Ovary (tissue), 9 donors: ENCODE data around the gene DNAAF5. TPM values are rescaled to one million over a fixed set of nuclear protein-coding genes. Genes with fewer than 3 reads are reported as not detected.

Source experiments
- DNase-seq, 5 donors: peaks; one replicate each; pipeline ENCODE4 v3.0.0-alpha.2; 2019 to 2020
- H3K27ac ChIP-seq, 2 donors: fragments of 200-600 bp; one replicate each; pipeline versions ENCODE4 v1.5.1 to v1.8.0; 2019 to 2022
- H3K27me3 ChIP-seq: fragments of 200-600 bp; one replicate; pipeline ENCODE4 v1.8.0; 2022
- H3K36me3 ChIP-seq: fragments of 200-600 bp; sonication (generic); one replicate; pipeline ENCODE4 v1.5.1; 2019
- H3K4me1 ChIP-seq: one replicate; pipeline ENCODE4 v1.8.1; 2013; ENCODE audit warnings: mild to moderate bottlenecking, moderate library complexity; ENCODE audit not compliant: insufficient read depth
- H3K4me3 ChIP-seq: fragments of 200-600 bp; sonication (generic); one replicate; pipeline ENCODE4 v1.5.1; 2017
- H3K9me3 ChIP-seq, 2 donors: fragments of 200-600 bp in 1 of 2; sonication (generic) in 1 of 2; one replicate each; pipeline versions ENCODE4 v1.5.1 to v1.8.1; 2013 to 2019; ENCODE audit warnings: mild to moderate bottlenecking in 1 of 2, moderate library complexity in 1 of 2
- EP300 ChIP-seq: sonication (generic); formaldehyde crosslinking; IDR thresholded peaks from one replicate; pipeline ENCODE4 v1.6.1; 2017; ENCODE audit warnings: antibody characterized with exemption
- POLR2A ChIP-seq: fragments of 450-650 bp; IDR thresholded peaks from one replicate; pipeline ENCODE4 v1.6.1; 2017; ENCODE audit warnings: antibody characterized with exemption, mild to moderate bottlenecking, moderate library complexity
- WGBS, 3 donors: extraction: QIAGEN DNeasy Blood & Tissue Kit in 1 of 3; methylation state at CpG; one replicate each; pipeline versions ENCODE4 v1.1.5 to v1.1.7; 2013 to 2017; 5-methylcytosine and 5-hydroxymethylcytosine counted together
- intact Hi-C, 4 donors: fragments of 100-400 bp; cut with DNase I; formaldehyde crosslinking; loops; one replicate each; pipeline versions ENCODE4 v1.11.0 to v1.15.1; 2022 to 2023
- polyA plus RNA-seq, 2 donors: library from polyadenylated mRNA; stranded (reverse); fragments of 200-250 nt in 1 of 2; fragments of 350-450 nt in 1 of 2; fragmentation: Illumina TruSeq in 1 of 2; extraction: RNeasy Lipid Tissue Mini Kit (QIAGEN cat#74804) in 1 of 2; gene quantifications; one replicate each; pipeline ENCODE4 v1.2.3, GENCODE V29; 2013 to 2014
- total RNA-seq, 7 donors: library from RNA; depleted of rRNA in 2 of 7; stranded (reverse); fragments of >200 nt in 2 of 7; fragmentation: NEBNext Ultra II Directional in 3 of 7; extraction: Animal tissue kit (Norgen Biotek cat#: 25700) in 3 of 7; gene quantifications; one replicate each; pipeline versions ENCODE4 v1.1.0 to v1.2.4, GENCODE V29; 2016 to 2023
- TF ChIP-seq, protein P1 (sequence below), 3 donors: fragments of 450-650 bp in 2 of 3; fragments of 200-600 bp in 1 of 3; IDR thresholded peaks; one replicate each; pipeline versions ENCODE4 v1.5.1 to v1.8.0; 2016 to 2022; ENCODE audit warnings: antibody characterized with exemption in 3 of 3, mild to moderate bottlenecking in 1 of 3
- donor health status: DM: no; HTN: no; CAD: no; lungs with moderate emphysema.
- donor health status: DM: no; HTN: no; CAD: no.
- donor health status: Bipolar disorder and iron deficiency.
- donor health status: DM: yes; HTN: yes; CAD: no.
- donor health status: DM: no; HTN: no; CAD: no.
- donor health status: DM: yes; HTN: yes; CAD: no.

Gene DNAAF5
- total and polyA plus RNA-seq, 9 donors = 12.9 to 41.0 (median 21.3) TPM

DNA sequence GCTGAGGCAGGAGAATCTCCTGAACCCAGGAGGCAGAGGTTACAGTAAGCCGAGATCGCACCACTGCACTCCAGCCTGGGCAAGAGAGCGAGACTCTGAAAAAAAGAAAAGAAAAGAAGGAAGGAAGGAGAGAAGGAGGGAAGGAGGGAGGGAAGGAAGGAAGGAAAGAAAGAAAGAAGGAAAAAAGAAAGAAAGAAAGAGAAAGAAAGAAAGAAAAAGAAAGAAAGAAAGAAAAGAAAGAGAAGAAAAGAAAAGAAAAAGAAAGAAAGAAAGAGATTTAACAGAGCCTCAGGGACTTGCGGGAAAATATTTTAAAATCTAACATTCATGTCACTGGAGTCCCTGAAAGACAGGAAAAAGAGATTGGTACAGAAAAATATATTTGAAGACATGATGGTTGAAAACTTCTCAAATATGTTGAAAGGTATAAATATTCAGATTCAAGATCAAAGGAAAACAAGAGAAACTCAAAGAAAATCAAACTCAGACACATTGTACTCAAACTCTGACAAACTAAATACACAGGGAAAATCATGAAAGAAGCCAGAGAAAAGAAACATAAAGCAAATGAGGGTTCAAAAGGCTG is 25.3 kb upstream of the DNAAF5 start:
- H3K4me1 ChIP-seq = peaks cover 14% of the 10 kb centered on the region
- no peak overlapping the region for H3K4me3 ChIP-seq
- H3K27ac ChIP-seq = no peak overlapping the region
- TF ChIP-seq EP300 (no peak), POLR2A (no peak)
- TF ChIP-seq, protein P1, sequence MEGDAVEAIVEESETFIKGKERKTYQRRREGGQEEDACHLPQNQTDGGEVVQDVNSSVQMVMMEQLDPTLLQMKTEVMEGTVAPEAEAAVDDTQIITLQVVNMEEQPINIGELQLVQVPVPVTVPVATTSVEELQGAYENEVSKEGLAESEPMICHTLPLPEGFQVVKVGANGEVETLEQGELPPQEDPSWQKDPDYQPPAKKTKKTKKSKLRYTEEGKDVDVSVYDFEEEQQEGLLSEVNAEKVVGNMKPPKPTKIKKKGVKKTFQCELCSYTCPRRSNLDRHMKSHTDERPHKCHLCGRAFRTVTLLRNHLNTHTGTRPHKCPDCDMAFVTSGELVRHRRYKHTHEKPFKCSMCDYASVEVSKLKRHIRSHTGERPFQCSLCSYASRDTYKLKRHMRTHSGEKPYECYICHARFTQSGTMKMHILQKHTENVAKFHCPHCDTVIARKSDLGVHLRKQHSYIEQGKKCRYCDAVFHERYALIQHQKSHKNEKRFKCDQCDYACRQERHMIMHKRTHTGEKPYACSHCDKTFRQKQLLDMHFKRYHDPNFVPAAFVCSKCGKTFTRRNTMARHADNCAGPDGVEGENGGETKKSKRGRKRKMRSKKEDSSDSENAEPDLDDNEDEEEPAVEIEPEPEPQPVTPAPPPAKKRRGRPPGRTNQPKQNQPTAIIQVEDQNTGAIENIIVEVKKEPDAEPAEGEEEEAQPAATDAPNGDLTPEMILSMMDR (IDR thresholded peaks at IDR 0.05) = no peak
- H3K36me3 ChIP-seq = no peaks in the 10 kb centered on the region
- H3K9me3 ChIP-seq = no peaks in the 10 kb centered on the region
- 82 to 100% (median 99%) methylated on average over 4 of the region's 4 CpGs for WGBS, 3 donors
- intact Hi-C loops = loop anchor here in 1 of 4 donors (10.0 kb wide), 1 partner anchor 64 kb away; no protein-coding TSS in a partner anchor
- H3K27me3 ChIP-seq = no peaks in the 10 kb centered on the region
- DNase-seq = no peak

DNA sequence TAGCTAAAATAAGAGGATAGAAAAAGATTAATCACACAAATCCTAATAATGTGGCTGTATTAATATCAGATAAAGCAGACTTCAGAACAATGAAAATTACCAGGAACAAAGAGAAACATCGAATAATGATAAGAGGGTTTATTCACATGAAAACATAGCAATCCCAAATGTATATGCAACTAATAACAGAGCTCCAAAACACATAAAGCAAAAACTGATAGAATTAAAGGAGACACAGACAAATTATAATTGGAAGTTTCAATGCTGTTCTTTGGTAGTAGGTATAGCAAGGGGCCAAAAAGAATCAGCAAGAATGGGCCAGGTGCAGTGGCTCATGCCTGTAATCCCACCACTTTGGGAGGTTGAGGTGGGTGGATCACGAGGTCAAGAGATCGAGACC is 23.4 kb upstream of the DNAAF5 start:
- no peak for DNase-seq
- Histone ChIP-seq H3K36me3 (no peaks in the 10 kb centered on the region), H3K4me3 (no peak overlapping the region), H3K27me3 (no peaks in the 10 kb centered on the region), H3K9me3 (no peaks in the 10 kb centered on the region), H3K27ac (no peak overlapping the region), H3K4me1 (peaks cover 14% of the 10 kb centered on the region)
- TF ChIP-seq POLR2A (no peak), EP300 (no peak)
- intact Hi-C loops = loop anchor here in 1 of 4 donors (10.0 kb wide), 1 partner anchor 62 kb away; no protein-coding TSS in a partner anchor
- WGBS, 3 donors = 94 to 97% (median 96%) methylated on average over 3 of the region's 3 CpGs

DNA sequence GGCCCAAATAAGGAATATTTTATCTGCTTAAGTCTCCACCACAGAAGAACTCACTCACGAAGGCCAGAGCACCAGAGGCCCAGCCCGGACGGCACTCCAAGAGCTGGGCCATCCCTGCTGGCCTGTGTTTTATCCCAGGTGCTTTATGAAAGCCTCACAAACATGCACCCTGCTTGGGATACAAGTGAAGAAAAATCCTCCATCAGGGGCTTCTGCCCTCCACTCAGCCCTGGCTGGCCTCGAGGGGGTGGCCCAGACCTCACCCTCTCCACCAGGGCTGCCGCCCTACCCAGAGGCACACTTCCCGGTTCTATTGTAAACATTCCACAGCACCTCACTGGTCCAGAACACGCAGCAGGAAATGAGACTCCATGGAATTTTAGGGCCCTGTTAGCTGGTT is 19.8 kb upstream of the DNAAF5 start:
- Histone ChIP-seq H3K4me3 (no peak overlapping the region), H3K9me3 (no peaks in the 10 kb centered on the region), H3K4me1 (peaks cover 6% of the 10 kb centered on the region), H3K27me3 (no peaks in the 10 kb centered on the region), H3K36me3 (no peaks in the 10 kb centered on the region), H3K27ac (no peak overlapping the region)
- intact Hi-C loops = loop anchor here in 1 of 4 donors (10.0 kb wide), 1 partner anchor 58 kb away; no protein-coding TSS in a partner anchor
- TF ChIP-seq POLR2A = no peak
- TF ChIP-seq, protein P1 (IDR thresholded peaks at IDR 0.05) = no peak
- no peak for TF ChIP-seq EP300
- DNase-seq = peak in 4 of 5 donors; percentile 5 to 28 (median 15)
- 86 to 91% (median 87%) methylated on average over 7 of the region's 7 CpGs for WGBS, 3 donors

DNA sequence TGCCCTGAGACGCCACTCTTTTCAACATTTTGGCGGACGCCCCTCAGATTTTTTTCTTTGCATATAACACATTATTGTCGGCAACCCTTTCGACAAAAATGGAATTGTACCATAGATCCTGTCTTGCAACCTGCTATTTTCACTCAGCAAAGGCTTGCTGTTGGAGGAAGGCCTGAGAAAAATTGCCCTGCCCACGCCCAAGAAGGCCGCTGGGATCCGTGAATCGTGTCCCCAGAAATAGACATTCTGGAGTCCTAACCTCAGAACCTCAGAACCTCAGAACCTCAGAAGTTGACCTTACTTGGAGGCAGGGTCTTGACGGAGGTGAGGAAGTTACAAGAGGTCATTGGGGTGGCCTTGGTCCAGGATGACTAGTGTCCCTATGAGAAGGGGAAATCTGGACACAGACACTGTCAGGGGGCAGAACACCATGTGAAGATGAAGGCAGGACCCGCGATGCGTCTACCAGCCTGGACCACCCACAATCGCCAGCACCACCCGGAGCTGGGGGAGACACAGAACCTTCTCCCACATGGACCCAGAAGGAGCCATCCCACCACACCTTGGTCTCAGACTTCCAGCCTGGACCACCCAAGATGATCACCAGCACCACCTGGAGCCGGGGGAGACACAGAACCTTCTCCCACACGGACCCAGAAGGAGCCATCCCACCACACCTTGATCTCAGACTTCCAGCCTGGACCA is 19.1 kb upstream of the DNAAF5 start:
- Histone ChIP-seq H3K4me1 (peaks cover 6% of the 10 kb centered on the region), H3K27me3 (no peaks in the 10 kb centered on the region), H3K36me3 (no peaks in the 10 kb centered on the region), H3K27ac (no peak overlapping the region), H3K4me3 (no peak overlapping the region), H3K9me3 (no peaks in the 10 kb centered on the region)
- WGBS, 3 donors = 94 to 97% (median 94%) methylated on average over 17 of the region's 17 CpGs
- peak in 4 of 5 donors; percentile 4 to 33 (median 18) for DNase-seq
- TF ChIP-seq POLR2A (no peak), EP300 (no peak)
- TF ChIP-seq, protein P1 (IDR thresholded peaks at IDR 0.05) = no peak
- intact Hi-C loops = loop anchor here in 1 of 4 donors (10.0 kb wide), 1 partner anchor 57 kb away; no protein-coding TSS in a partner anchor
